ENCODE results near the gene MMP3. TPM values are rescaled to one million over a fixed set of nuclear protein-coding genes. Genes with fewer than 3 reads are reported as not detected.

MMP3 gene
- total and polyA plus RNA-seq, 4 donors = 0.31 to 0.86 (median 0.53) TPM; not detected in 1

DNA sequence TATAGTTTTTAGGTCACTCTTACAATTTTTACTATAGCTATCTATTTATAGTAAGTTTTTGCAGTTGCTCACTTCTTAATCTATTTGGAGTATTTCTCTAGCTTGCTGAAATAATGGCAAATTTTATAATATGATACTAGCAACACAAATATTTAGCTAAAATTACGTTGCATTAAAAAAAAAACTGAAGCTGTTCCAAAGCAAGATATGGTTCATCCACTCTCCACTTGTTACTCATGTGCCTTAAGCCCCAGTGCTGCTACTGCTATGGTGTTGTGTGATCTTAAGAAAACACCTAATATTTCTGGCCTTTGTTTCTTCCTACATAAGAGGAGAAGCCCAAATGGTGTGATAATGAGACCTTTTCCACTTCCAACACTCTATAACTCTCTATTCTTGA is 479 bp downstream of the MMP3 start:
- TF ChIP-seq, protein P1, sequence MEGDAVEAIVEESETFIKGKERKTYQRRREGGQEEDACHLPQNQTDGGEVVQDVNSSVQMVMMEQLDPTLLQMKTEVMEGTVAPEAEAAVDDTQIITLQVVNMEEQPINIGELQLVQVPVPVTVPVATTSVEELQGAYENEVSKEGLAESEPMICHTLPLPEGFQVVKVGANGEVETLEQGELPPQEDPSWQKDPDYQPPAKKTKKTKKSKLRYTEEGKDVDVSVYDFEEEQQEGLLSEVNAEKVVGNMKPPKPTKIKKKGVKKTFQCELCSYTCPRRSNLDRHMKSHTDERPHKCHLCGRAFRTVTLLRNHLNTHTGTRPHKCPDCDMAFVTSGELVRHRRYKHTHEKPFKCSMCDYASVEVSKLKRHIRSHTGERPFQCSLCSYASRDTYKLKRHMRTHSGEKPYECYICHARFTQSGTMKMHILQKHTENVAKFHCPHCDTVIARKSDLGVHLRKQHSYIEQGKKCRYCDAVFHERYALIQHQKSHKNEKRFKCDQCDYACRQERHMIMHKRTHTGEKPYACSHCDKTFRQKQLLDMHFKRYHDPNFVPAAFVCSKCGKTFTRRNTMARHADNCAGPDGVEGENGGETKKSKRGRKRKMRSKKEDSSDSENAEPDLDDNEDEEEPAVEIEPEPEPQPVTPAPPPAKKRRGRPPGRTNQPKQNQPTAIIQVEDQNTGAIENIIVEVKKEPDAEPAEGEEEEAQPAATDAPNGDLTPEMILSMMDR (IDR thresholded peaks at IDR 0.05; ENCODE audit: control extremely low read depth, extremely low read depth) = no peak
- Histone ChIP-seq H3K36me3 (ENCODE audit: control insufficient read depth in 4 of 4, insufficient read depth in 4 of 4, low read length in 4 of 4) (no peaks in the 10 kb centered on the region), H3K9me3 (ENCODE audit: control insufficient read depth in 4 of 4, insufficient read depth in 3 of 4, low read length in 3 of 4) (no peaks in the 10 kb centered on the region), H3K27me3 (ENCODE audit: control insufficient read depth in 3 of 3, insufficient read depth in 3 of 3, low read length in 2 of 3) (no peaks in the 10 kb centered on the region), H3K4me1 (ENCODE audit: control insufficient read depth in 5 of 5, insufficient read depth in 5 of 5, low read length in 5 of 5) (no peaks in the 10 kb centered on the region), H3K4me3 (no peak overlapping the region), H3K27ac (ENCODE audit: low read depth in 1 of 2, low read length in 1 of 2) (no peak overlapping the region), H3K9ac (ENCODE audit: insufficient read depth in 1 of 2, low read length in 2 of 2) (no peak overlapping the region)
- ATAC-seq (ENCODE audit: insufficient read depth, low FRiP score) (no peak), DNase-seq (no peak)
- WGBS, 2 donors = 39 to 65% methylated on average over 1 of the region's 1 CpG

DNA sequence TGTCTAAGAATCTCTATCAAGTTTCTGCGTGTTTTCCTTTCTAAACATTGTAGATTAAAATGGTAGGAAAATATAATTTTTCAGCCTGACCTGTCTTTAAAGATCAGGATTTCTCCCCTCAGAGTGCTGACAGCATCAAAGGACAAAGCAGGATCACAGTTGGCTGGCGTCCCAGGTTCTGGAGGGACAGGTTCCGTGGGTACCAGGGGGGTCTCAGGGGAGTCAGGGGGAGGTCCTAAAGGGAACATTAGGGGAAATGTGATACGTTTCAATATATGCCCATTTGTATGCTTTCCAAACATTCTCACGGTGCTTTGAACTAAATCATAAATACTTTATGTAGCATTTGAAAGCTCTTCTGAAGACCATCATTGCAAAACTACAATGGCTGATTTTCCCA is 3.4 kb downstream of the MMP3 start:
- 48 to 62% methylated on average over 5 of the region's 5 CpGs for WGBS, 2 donors
- no peaks in the 10 kb centered on the region for H3K9me3 ChIP-seq (ENCODE audit: control insufficient read depth in 4 of 4, insufficient read depth in 3 of 4, low read length in 3 of 4)
- no peaks in the 10 kb centered on the region for H3K4me1 ChIP-seq (ENCODE audit: control insufficient read depth in 5 of 5, insufficient read depth in 5 of 5, low read length in 5 of 5)
- TF ChIP-seq, protein P1 (IDR thresholded peaks at IDR 0.05; ENCODE audit: control extremely low read depth, extremely low read depth) = no peak
- H3K27me3 ChIP-seq (ENCODE audit: control insufficient read depth in 3 of 3, insufficient read depth in 3 of 3, low read length in 2 of 3) = no peaks in the 10 kb centered on the region
- H3K4me3 ChIP-seq = no peak overlapping the region
- H3K27ac ChIP-seq (ENCODE audit: low read depth in 1 of 2, low read length in 1 of 2) = no peak overlapping the region
- H3K36me3 ChIP-seq (ENCODE audit: control insufficient read depth in 4 of 4, insufficient read depth in 4 of 4, low read length in 4 of 4) = no peaks in the 10 kb centered on the region
- DNase-seq (no peak), ATAC-seq (ENCODE audit: insufficient read depth, low FRiP score) (no peak)
- H3K9ac ChIP-seq (ENCODE audit: insufficient read depth in 1 of 2, low read length in 2 of 2) = no peak overlapping the region

DNA sequence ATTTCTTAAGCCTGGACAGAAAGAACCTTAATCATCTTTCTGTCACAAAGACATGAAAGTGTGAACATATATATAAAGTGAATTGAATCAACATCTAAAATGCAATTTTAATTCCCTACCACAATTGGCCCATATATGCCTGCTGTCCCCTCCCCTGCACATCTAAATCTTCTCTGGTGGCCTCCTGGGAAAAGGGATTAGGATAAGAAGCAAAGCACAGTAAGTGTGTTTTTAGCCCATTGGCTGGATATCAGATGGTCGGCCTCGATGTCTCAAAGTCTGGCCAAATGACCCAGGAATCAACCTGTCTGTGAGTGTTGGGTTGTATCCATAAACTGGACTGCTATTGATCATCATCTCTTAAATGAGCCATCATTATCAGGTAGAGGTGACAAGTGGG is 5.8 kb downstream of the MMP3 start:
- no peak for ATAC-seq (ENCODE audit: insufficient read depth, low FRiP score)
- 88 to 92% methylated on average over 2 of the region's 2 CpGs for WGBS, 2 donors

DNA sequence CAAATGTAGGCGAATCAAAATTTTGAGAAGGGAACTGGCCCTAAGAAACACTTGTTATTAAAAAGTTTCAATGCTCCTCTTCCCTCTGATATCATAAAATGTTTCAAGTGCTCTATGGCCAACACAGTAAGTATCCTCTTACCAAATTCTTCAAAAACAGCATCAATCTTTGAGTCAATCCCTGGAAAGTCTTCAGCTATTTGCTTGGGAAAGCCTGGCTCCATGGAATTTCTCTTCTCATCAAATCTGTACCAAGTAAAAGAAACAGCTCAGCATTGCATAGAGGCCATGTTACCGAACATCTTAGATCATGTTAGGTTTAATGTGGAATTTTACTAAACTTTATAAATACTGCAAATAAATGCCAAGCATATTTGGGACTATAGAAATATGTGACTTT is 6.3 kb downstream of the MMP3 start:
- TF ChIP-seq, protein P1 (IDR thresholded peaks at IDR 0.05; ENCODE audit: control extremely low read depth, extremely low read depth) = no peak
- Histone ChIP-seq H3K4me3 (no peak overlapping the region), H3K9me3 (ENCODE audit: control insufficient read depth in 4 of 4, insufficient read depth in 3 of 4, low read length in 3 of 4) (no peaks in the 10 kb centered on the region), H3K27ac (ENCODE audit: low read depth in 1 of 2, low read length in 1 of 2) (no peak overlapping the region), H3K36me3 (ENCODE audit: control insufficient read depth in 4 of 4, insufficient read depth in 4 of 4, low read length in 4 of 4) (no peaks in the 10 kb centered on the region), H3K27me3 (ENCODE audit: control insufficient read depth in 3 of 3, insufficient read depth in 3 of 3, low read length in 2 of 3) (no peaks in the 10 kb centered on the region), H3K4me1 (ENCODE audit: control insufficient read depth in 5 of 5, insufficient read depth in 5 of 5, low read length in 5 of 5) (no peaks in the 10 kb centered on the region), H3K9ac (ENCODE audit: insufficient read depth in 1 of 2, low read length in 2 of 2) (no peak overlapping the region)
- DNase-seq (no peak), ATAC-seq (ENCODE audit: insufficient read depth, low FRiP score) (no peak)
- 90 to 95% methylated on average over 2 of the region's 2 CpGs for WGBS, 2 donors

More for the DNA sequence above, 5.8 kb downstream of the MMP3 start:
- TF ChIP-seq, protein P1 (IDR thresholded peaks at IDR 0.05; ENCODE audit: control extremely low read depth, extremely low read depth) = no peak
- DNase-seq = no peak
- Histone ChIP-seq H3K9ac (ENCODE audit: insufficient read depth in 1 of 2, low read length in 2 of 2) (no peak overlapping the region), H3K9me3 (ENCODE audit: control insufficient read depth in 4 of 4, insufficient read depth in 3 of 4, low read length in 3 of 4) (no peaks in the 10 kb centered on the region), H3K4me3 (no peak overlapping the region), H3K36me3 (ENCODE audit: control insufficient read depth in 4 of 4, insufficient read depth in 4 of 4, low read length in 4 of 4) (no peaks in the 10 kb centered on the region), H3K4me1 (ENCODE audit: control insufficient read depth in 5 of 5, insufficient read depth in 5 of 5, low read length in 5 of 5) (no peaks in the 10 kb centered on the region), H3K27me3 (ENCODE audit: control insufficient read depth in 3 of 3, insufficient read depth in 3 of 3, low read length in 2 of 3) (no peaks in the 10 kb centered on the region), H3K27ac (ENCODE audit: low read depth in 1 of 2, low read length in 1 of 2) (no peak overlapping the region)

All from lung (tissue), 12 donors.